Kasumi-1 (cell line): ENCODE results near the gene GALNT18.

Source experiments
- DNase-seq, 2 experiments: peaks; one replicate each; lab custom pipeline; 2025; lab: John Stamatoyannopoulos, UW

Gene GALNT18

DNA sequence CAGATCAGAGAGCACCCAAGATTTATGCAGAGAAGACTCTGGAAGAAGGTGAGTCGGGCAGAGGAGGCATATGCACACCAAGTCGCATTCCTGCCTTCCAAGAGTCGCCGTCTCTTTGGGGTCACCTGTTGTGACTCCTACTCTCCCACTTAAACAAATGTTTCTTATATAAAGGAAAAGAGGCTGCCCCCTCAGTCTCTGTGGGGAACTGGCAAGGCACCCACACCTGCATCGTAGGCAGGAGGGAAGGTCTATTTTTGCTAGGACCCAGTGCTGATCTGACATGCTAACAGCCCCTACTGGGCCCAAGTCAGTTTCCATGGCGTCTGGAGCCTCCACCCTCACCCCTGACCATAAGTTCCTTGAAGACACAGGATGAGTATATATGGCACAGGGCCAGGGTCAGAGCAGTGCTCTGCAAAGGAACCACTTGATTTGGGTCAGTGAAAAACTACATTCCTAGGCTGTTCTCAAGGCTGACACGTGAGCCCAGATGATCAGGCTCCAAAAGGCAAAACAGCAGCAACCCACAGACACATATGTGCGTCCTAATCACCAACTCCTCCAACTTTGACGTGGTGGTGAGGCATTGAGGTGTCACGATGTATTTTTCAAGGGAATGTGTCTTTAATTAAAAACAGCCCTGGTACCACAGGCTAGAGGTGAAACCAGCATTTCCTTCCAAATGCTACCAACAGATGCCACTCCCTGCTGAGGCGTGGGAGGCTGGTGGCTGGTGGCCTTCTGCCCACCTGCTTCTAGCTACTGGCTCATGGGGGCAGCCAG, 213.2 kb downstream of the GALNT18 start:
- DNase-seq: no peak

- no peak for DNase-seq
These were observed 214.1 kb downstream of the GALNT18 start for GRCh38 chr11:11407763-11408084.

- peak; percentile 54 to 63 for DNase-seq
These were observed 214.6 kb downstream of the GALNT18 start for GRCh38 chr11:11407065-11407762.

DNA sequence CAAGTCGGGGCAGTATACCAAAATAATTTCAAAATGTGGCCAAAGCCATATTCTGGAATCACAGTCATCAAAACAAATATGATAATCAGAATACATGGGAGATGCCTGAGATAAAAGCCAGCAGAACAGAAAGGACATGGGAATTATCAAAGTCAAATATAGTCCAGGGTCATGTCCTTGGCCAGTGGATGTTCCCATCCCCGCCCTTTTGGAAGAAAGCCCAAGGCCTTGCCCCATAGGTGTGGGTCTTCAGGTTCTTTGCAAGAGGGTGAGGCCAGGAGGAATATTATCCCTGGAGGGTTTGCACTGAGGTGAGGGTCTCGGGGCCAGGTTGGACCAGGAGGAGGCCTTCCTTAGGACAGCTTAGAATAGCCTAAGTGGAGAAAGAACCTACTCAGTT, 215.2 kb downstream of the GALNT18 start:
- no peak for DNase-seq

GRCh38 chr11:11403763-11404725, 217.8 kb downstream of the GALNT18 start:
- no peak for DNase-seq

DNA sequence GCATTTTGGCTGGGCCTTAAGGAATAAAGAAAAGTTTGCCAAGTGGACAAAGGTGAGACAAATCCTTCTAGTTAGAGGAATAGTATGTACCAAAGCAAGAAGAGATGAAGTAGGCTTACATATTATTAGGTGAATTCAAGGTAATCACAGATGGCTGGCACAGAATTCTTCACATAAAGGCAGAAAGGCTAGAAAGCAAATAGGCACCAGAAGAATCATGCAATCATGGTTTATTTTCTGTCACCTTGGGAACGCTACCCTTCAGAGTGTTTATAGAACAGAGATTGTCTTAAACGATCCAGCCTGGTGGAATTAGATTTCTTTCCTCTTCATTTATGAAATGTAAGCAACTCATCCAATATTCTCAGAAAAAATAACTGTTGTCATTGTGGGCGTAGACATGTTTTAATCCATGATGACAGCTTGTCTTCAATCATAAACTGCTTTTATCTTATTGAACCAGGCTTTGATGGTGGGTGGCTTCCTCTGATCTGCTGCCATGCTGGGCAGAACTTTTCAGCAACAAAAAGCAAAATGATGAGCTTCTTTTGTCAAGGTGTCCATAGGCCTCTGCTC, 219.8 kb downstream of the GALNT18 start:
- DNase-seq: no peak

GRCh38 chr11:11400635-11401232, 221.1 kb downstream of the GALNT18 start:
- DNase-seq: peak; percentile 20 to 24

DNA sequence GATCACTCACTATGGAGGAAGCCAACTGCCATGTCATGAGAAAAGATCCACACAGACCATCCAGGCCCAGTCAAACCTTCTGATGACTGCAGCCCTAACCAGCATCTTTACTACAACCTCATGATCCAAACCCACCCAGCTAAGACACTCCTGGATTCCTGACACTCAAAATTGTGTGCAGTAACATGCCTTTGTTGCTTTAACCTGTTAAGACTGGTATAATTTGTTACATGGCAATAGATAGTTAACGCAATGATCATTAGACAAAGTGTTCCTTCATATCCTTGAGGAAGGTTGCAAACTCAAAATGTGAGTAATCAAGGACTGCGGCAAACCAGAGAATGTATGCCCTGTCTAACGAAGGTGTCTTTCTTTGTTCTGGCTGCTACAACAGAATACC, 221.7 kb downstream of the GALNT18 start:
- DNase-seq: no peak

DNA sequence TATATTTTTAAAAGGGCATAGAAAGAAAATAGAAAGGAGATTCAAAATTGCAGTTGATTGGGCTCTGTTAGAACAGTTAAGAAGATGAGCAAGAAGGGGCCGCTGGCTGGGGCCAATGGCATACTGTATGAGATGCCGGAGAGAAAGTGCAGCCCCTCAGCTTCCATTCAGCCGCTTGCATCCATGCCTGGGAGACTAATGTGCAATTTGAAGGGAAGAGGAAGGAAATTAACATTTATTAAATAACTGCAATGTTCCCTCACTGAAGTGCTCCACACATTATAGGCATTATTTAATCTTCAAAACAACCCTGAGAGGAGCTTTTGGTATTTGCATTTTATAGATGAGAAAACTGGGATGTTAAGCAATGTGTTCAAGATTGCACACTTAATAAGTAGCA, 224.0 kb downstream of the GALNT18 start:
- no peak for DNase-seq

DNA sequence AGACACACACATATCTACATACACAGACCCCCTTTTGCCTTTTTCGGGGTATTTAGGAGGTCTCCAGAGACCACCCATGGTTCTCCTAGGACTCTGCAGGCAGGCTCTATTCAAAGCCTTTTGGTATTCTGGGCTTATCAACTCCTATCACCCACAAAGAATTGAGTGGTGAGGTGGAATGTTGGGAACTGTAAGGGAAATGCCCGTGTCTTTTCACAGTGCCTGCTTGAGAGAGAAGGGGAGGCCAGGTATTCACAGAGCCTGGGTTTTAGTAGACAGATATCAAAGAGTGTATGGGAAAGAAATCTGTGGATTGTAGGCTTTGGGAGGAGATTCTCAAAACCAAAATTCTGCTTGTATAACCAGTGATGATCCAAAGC, 224.8 kb downstream of the GALNT18 start:
- no peak for DNase-seq

DNA sequence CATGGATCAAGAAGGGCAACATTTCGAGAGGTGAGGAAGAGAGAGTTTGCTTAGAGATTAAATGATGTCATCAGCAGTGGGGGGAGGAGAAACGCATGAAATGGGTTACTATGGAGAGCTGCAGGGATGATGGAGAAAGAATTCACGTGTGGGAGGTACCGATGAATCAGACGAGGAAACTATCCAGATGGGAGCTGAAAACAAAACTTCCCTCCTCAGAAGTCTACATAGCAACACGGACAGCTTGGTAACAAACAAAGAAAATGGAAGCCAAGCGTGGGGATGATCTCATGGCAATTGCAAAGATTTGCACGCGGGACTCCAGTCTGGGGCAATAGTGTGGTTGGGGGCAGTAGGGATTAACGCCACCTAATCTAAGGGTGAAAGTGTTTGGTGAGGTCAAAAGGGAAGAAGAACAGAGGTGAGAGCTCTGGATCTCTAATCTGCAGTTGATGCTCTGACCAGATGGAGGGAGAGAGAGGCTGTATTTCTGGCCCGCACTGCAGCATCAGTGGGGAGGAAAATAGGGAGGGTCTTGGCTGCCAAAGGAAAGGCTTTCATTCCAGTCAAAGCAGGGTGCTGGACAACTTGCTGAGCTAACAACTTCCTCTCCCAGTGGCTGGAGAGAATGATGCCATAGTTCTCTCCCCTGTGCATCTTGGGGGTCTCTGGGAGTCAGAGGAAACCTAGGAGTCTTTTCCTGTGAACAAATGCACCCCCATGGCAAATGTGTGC, 225.3 kb downstream of the GALNT18 start:
- DNase-seq: no peak

DNA sequence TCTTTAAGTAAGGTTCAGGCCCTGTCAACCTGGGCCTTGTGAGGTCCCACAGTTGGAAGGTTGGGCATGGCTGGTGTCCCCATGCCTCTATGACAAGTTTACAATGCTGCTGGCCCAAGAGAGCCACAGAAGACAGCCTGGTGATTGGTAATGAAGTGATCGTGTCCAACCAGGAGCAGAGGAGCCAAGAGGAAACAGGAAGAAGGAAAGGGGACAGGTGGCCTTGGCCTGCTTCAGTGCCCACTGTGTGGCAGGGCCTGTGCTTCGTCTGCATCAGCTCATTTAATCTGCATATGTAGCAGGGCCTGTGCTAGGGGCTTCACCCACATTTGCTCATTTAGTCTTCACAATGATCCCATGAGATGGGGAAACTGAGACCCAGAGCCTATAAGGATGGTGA, 226.7 kb downstream of the GALNT18 start:
- no peak for DNase-seq

DNA sequence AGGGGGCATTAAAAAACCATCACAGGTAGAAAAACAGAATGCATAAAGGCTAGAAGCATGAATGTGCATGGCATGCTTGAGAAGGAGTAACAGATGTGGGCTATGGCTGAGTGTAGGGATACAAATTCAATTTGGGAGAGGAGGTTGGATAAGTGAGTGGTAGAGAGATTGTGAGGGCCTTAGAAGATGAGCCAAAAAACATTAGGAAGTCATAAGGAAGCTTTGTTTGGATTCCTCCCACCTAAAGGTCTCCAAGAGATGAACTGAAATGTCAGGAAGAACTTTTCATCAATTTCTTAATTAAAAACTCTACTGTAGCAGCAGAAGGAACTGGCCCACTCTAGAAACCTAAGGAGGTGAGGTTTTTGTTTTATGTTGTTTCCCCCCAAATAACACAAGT, 227.6 kb downstream of the GALNT18 start:
- no peak for DNase-seq

DNA sequence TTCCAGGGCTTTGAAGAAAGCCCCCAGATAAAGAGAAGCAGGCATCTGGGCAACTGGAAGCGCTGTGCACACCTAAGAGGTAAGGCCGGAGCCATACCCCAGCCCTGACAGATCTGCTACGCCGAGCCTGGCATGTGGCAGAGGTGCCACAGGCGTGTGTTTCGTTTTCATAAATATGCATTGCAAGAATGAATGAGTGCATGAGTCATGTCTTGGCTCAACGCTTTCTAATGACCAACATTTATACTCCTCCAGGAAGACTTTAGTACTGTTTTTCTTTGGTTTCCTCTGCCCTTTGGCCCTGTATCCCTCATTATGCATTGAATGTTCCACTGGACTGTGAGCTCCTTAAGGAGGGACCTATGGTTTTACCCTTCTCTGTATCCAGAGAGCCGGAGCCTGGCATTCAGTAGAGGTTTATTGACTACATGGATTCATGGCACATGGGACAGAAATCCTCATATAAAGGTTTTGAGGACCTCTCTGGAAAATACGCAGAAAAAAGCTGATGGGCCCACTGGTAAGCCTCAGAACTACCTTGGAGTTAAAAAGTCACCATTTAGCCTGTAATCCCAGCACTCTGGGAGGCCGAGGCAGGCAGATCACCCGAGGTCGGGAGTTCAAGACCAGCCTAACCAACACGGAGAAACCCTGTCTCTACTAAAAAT, 229.9 kb downstream of the GALNT18 start:
- no peak for DNase-seq

DNA sequence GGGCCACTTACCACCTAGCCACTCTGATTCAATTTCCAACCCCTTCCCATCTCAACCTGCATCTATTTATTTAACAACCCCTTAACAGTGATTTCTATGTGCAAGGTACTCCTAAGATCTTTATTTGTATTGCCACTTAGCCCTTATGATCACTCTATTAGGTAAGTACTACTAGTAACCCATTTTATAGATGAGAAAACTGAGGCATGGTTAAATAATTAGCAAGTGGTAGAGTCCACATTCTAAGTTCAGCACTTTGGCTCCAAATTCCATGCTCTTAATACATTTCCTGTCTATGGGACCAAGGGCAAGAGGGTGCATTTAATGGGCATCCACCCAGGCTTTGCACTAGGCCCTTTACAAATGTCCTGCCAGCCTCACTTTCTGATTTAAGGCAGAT, 230.6 kb downstream of the GALNT18 start:
- no peak for DNase-seq

DNA sequence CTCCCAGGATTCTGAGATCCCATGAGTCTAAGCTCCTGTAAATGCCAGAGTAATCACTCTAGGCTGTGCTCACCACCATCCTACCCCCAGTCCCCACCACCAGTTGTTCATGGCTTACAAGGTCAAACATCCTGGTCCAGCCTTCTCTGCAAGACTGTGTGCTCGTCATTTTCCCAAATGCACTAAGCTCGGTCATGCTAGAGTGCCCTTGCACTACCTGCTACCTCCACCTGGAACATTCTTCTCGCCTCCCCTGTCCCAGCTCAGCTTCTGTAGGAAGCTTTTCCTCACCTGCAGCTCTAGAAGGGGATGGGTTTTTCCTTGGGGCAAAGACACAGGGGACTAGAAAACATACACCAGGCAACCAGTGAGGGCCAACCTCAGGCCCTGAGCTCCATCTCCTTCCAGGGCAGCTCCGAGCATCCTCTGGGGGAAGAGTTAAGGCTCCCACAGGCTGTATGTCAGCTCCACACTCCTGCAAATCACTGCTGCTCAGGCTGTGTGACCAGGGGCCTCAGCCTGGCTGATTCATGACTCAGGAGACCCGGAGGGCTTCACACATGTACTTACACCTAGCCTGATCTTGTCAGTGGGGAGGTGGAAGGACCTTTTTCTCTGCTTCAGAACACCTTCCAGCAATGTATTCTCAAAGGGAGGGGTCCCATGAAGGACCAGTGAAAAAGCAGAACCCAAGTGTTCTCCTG, 231.6 kb downstream of the GALNT18 start:
- no peak for DNase-seq

DNA sequence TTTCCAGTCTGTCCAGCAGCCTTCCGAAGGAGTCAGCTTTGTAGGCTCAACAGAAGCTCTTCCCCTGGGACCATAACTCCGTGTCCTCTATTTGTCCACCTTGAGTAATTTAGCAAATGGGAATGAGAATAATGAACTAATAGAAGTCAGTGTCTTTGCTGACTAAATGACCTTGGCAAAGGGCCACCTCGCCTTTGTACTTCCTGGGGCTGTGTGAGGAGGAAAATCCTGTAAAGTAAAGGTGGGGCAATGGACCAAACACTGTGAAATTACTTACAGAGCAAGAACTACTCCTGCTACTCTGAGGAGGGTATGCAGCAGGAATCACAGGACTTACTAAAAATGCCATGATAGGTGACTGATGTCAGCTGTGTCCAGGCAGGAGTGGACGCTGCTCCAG, 232.6 kb downstream of the GALNT18 start:
- no peak for DNase-seq

- DNase-seq: no peak
These were observed 234.0 kb downstream of the GALNT18 start for GRCh38 chr11:11387622-11388305.

GRCh38 chr11:11387207-11387606, 234.6 kb downstream of the GALNT18 start:
- DNase-seq: no peak
